ENCODE data around the gene HSFX4.

DNA sequence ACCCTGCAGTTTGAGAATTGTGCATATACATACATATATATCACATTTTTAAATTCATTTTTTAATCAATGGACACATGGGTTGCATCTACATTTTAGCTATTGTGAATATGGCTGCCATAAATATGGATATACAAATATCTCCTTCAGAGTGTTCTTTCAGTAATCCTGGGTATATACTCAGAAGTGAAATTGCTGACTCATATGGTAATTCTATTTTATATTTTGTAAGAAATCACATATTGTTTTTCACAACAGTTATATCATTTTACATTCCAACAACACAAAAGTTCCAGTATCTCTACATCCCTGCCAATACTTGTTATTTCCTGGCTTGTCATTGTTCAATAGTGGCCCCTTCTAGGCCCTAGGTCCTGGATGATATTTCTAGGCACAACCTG is 20.6 kb upstream of the HSFX4 start:
- TF ChIP-seq GATA2 (IDR thresholded peaks at IDR 0.05; ENCODE audit: low read depth, low read length): no peak
- TF ChIP-seq GATA3 (IDR thresholded peaks at IDR 0.05; ENCODE audit: low read depth, low read length): no peak

Measured in SH-SY5Y (cell line).